K562 (cell line): ENCODE results near the gene AKR1A1. TPM values are rescaled to one million over a fixed set of nuclear protein-coding genes. Genes with fewer than 3 reads are reported as not detected.

ENCODE experiments used
- ATAC-seq: fragments of 200-7000 bp; cut with Tn5 transposase; 3 replicates; pipeline ENCODE4 v1.9.1; 2020; ENCODE audit warnings: moderate library complexity
- BruUV-seq: library from RNA; stranded (reverse); fragments of 400-500 nt; replicated peaks from 2 replicates; lab custom pipeline; 2021; lab: Mats Ljungman, UMichigan
- CTCF ChIA-PET: fragments of 300-600 bp; formaldehyde crosslinking; extraction: SDS; loops from one replicate; lab custom pipeline; 2021; ENCODE audit warnings: low intra/inter-chr PET ratio; lab: Yijun Ruan, JAX
- POLR2A ChIA-PET: fragments of 300-600, 350-650 bp; sonication (Branson Sonifier 250); formaldehyde crosslinking; extraction: SDS; loops from one replicate; lab custom pipeline; 2021; ENCODE audit warnings: antibody characterized with exemption, inconsistent platforms; lab: Yijun Ruan, JAX
- DNase-seq, 4 experiments: peaks; one replicate each; pipeline versions ENCODE4 v3.0.0 to v3.0.0-alpha.2; 2011 to 2018; ENCODE audit warnings: low spot score in 3 of 4, mixed read lengths in 3 of 4; ENCODE audit errors: extremely low read depth in 1 of 4
- FAIRE-seq: peaks from 2 replicates; lab custom pipeline; 2011; peaks lifted over from hg19 to GRCh38; lab: Jason Lieb, UNC
- H2AFZ ChIP-seq: 2 replicates; pipeline ENCODE4 v1.6.0; 2011; ENCODE audit warnings: low read depth, low read length, control low read depth, inconsistent platforms
- H3K27ac ChIP-seq: fragments of 200-600 bp; 3 replicates; pipeline ENCODE4 v1.8.0; 2011; ENCODE audit warnings: low read depth, mild to moderate bottlenecking, control low read depth, inconsistent platforms, low read length, moderate library complexity, mixed read lengths; ENCODE audit errors: extremely low read depth
- H3K27me3 ChIP-seq, 2 experiments: fragments of 300-600 bp in 1 of 2; 2 replicates in 1 of 2; 3 replicates in 1 of 2; pipeline versions ENCODE4 v1.6.0 to v1.8.0; 2011; ENCODE audit warnings: inconsistent platforms in 2 of 2, low read length in 2 of 2, mild to moderate bottlenecking in 1 of 2, mixed read lengths in 1 of 2, moderate library complexity in 1 of 2; ENCODE audit not compliant: control insufficient read depth in 2 of 2, insufficient read depth in 2 of 2
- H3K36me3 ChIP-seq: fragments of 300-600 bp; 3 replicates; pipeline ENCODE4 v1.8.0; 2011; ENCODE audit warnings: mild to moderate bottlenecking, low read length, inconsistent platforms; ENCODE audit not compliant: control insufficient read depth, insufficient read depth
- H3K4me1 ChIP-seq, 2 experiments: fragments of 200-600 bp in 1 of 2; replicated peaks in 1 of 2; 2 replicates in 1 of 2; 3 replicates in 1 of 2; pipeline versions ENCODE4 v1.5.1 to v1.8.0; 2011; ENCODE audit warnings: inconsistent platforms in 2 of 2, low read length in 2 of 2, mild to moderate bottlenecking in 1 of 2, mixed read lengths in 1 of 2, moderate library complexity in 1 of 2; ENCODE audit not compliant: control insufficient read depth in 2 of 2, insufficient read depth in 2 of 2
- H3K4me2 ChIP-seq: 2 replicates; pipeline ENCODE4 v1.6.1; 2011; ENCODE audit warnings: low read length, control low read depth, inconsistent platforms, mixed read lengths; ENCODE audit not compliant: insufficient read depth
- H3K4me3 ChIP-seq: fragments of 200-600 bp; sonication (generic), shearing (Covaris generic); 2 replicates; pipeline ENCODE4 v1.5.1; 2016; ENCODE audit warnings: control low read depth, inconsistent platforms
- H3K79me2 ChIP-seq: fragments of 200-600 bp; 3 replicates; pipeline ENCODE4 v1.8.0; 2011; ENCODE audit warnings: low read length, inconsistent platforms; ENCODE audit not compliant: control insufficient read depth, insufficient read depth
- H3K9ac ChIP-seq, 2 experiments: 2 replicates each; pipeline versions ENCODE4 v1.6.0 to v1.6.1; 2011; ENCODE audit warnings: low read depth in 2 of 2, low read length in 2 of 2, control low read depth in 1 of 2, inconsistent platforms in 1 of 2, mild to moderate bottlenecking in 1 of 2, mixed read lengths in 1 of 2; ENCODE audit not compliant: insufficient read depth in 1 of 2
- H3K9me1 ChIP-seq: one replicate; pipeline ENCODE4 v1.6.0; 2011; ENCODE audit warnings: inconsistent platforms, mild to moderate bottlenecking, low read length, moderate library complexity; ENCODE audit not compliant: control insufficient read depth, insufficient read depth
- H3K9me3 ChIP-seq: replicated peaks from 2 replicates; pipeline ENCODE4 v1.5.1; 2011; ENCODE audit warnings: low read depth, low read length, inconsistent platforms; ENCODE audit not compliant: control insufficient read depth, insufficient read depth
- H4K20me1 ChIP-seq: replicated peaks from 2 replicates; pipeline ENCODE4 v1.6.1; 2011; ENCODE audit warnings: low read length, inconsistent platforms, mixed read lengths; ENCODE audit not compliant: control insufficient read depth, insufficient read depth
- ASH1L ChIP-seq: fragments of 450-650 bp; IDR thresholded peaks from 2 replicates; pipeline ENCODE4 v1.6.1; 2018; ENCODE audit warnings: borderline replicate concordance, mild to moderate bottlenecking, low read depth; ENCODE audit not compliant: partially characterized antibody
- CBFA2T3 ChIP-seq: fragments of 450-650 bp; IDR thresholded peaks from 2 replicates; pipeline ENCODE4 v1.6.1; 2017
- CHCHD3 ChIP-seq: fragments of 250-450 bp; sonication (Bioruptor Pico); IDR thresholded peaks from 2 replicates; pipeline ENCODE4 v2.1.2; 2022; ENCODE audit warnings: mild to moderate bottlenecking
- CHD1 ChIP-seq: fragments of 200-600 bp; sonication (generic); IDR thresholded peaks from one replicate; pipeline ENCODE4 v1.6.1; 2012; ENCODE audit warnings: mild to moderate bottlenecking, moderate library complexity, low read length, inconsistent platforms
- CHD2 ChIP-seq: IDR thresholded peaks from 2 replicates; pipeline ENCODE4 v1.6.1; 2011; ENCODE audit warnings: low read depth, low read length
- CTBP1 ChIP-seq: fragments of 450-650 bp; IDR thresholded peaks from 2 replicates; pipeline ENCODE4 v1.6.1; 2016; ENCODE audit warnings: borderline replicate concordance
- DPF2 ChIP-seq: fragments of 450-650 bp; IDR thresholded peaks from 2 replicates; pipeline ENCODE4 v1.6.1; 2016
- FOS ChIP-seq: IDR thresholded peaks from 3 replicates; pipeline ENCODE4 v1.6.1; 2011; ENCODE audit not compliant: insufficient read length; ENCODE audit errors: extremely low read depth
- FOXJ3 ChIP-seq: sonication (generic); formaldehyde crosslinking; IDR thresholded peaks from 2 replicates; pipeline ENCODE4 v1.4.0; 2020; ENCODE audit warnings: mild to moderate bottlenecking, missing genetic modification reagents
- HDAC1 ChIP-seq, 2 experiments: fragments of 450-650 bp; IDR thresholded peaks; 2 replicates each; pipeline ENCODE4 v1.6.1; 2016 to 2017; ENCODE audit warnings: inconsistent platforms in 1 of 2, mild to moderate bottlenecking in 1 of 2, moderate library complexity in 1 of 2
- MAFF ChIP-seq: IDR thresholded peaks from 2 replicates; pipeline ENCODE4 v1.6.1; 2012; ENCODE audit warnings: low read length, improper control_type of control experiment
- NEUROD1 ChIP-seq: fragments of 150-350 bp; IDR thresholded peaks from 2 replicates; pipeline ENCODE4 v1.6.1; 2014; ENCODE audit warnings: borderline replicate concordance, low read length, low read depth; ENCODE audit not compliant: partially characterized antibody
- POLR2A ChIP-seq: fragments of 450-650 bp; conservative IDR thresholded peaks from 2 replicates; pipeline ENCODE4 v1.6.1; 2016
- RNF2 ChIP-seq: sonication (generic); IDR thresholded peaks from 2 replicates; pipeline ENCODE4 v1.6.1; 2016
- SMARCE1 ChIP-seq: fragments of 450-650 bp; IDR thresholded peaks from 2 replicates; pipeline ENCODE4 v1.7.1; 2016; ENCODE audit warnings: mild to moderate bottlenecking
- SPI1 ChIP-seq: IDR thresholded peaks from 2 replicates; pipeline ENCODE4 v1.6.1; 2011; ENCODE audit warnings: low read depth, low read length, control low read depth, borderline replicate concordance
- SRSF7 ChIP-seq: fragments of 200-400 bp; formaldehyde crosslinking; optimal IDR thresholded peaks from 2 replicates; pipeline ENCODE3; 2017; ENCODE audit warnings: mild to moderate bottlenecking, low read depth, low read length
- TFAM ChIP-seq: fragments of 250-450 bp; sonication (Bioruptor Pico); conservative IDR thresholded peaks from 2 replicates; pipeline ENCODE4 v1.5.0; 2021; ENCODE audit warnings: mild to moderate bottlenecking, moderate library complexity
- ZBTB1 ChIP-seq: sonication (generic); formaldehyde crosslinking; IDR thresholded peaks from 2 replicates; pipeline ENCODE4 v1.8.1; 2023; ENCODE audit warnings: missing genetic modification reagents, low read depth, mild to moderate bottlenecking, borderline replicate concordance
- ZFP36 ChIP-seq: fragments of 150-350 bp; IDR thresholded peaks from 2 replicates; pipeline ENCODE4 v1.6.1; 2018; ENCODE audit warnings: low read length, low read depth; ENCODE audit not compliant: partially characterized antibody
- ZSCAN29 ChIP-seq: fragments of 450-650 bp; IDR thresholded peaks from 2 replicates; pipeline ENCODE4 v1.6.1; 2017
- WGBS: fragments of 100-300 bp; shearing (Covaris generic); methylation state at CpG from one replicate; pipeline ENCODE4 v1.1.6; 2016; ENCODE audit warnings: low coverage, mixed read lengths; ENCODE audit not compliant: insufficient coverage; ENCODE audit errors: missing lambda C conversion rate; 5-methylcytosine and 5-hydroxymethylcytosine counted together
- in situ Hi-C: fragments of 300-500 bp; cut with MboI; formaldehyde crosslinking; loops from 4 replicates; pipeline ENCODE4 v1.15.0; 2018; ENCODE audit warnings: inconsistent platforms, mixed read lengths
- intact Hi-C: fragments of 100-400 bp; cut with micrococcal nuclease; formaldehyde crosslinking; loops from 2 replicates; pipeline ENCODE4 v1.14.2; 2022
- polyA plus RNA-seq, 8 experiments: library from polyadenylated mRNA; depleted of rRNA in 4 of 8; stranded (reverse) in 5 of 8; unstranded in 3 of 8; fragments of >200 nt; fragmentation: Nextera tagmentation in 2 of 8; fragmentation: Illumina TruSeq in 1 of 8; extraction: Ambion mirVana in 2 of 8; extraction: Trizol in 1 of 8; gene quantifications; 2 replicates each; pipeline versions ENCODE4 v1.2.1 to v1.2.3, GENCODE V29; 2011 to 2014; ENCODE audit warnings: inconsistent platforms in 1 of 8, missing spikeins in 1 of 8
- total RNA-seq, 7 experiments: library from RNA; depleted of rRNA in 6 of 7; stranded (reverse); fragments of >200 nt in 6 of 7; fragmentation: Illumina TruSeq in 2 of 7; extraction: Trizol in 2 of 7; gene quantifications; 2 replicates each; pipeline versions ENCODE4 v1.2.1 to v1.2.3, GENCODE V29; 2011 to 2021; ENCODE audit warnings: low replicate concordance in 1 of 7
- TF ChIP-seq, protein P1 (sequence below): sonication (generic); formaldehyde crosslinking; IDR thresholded peaks from 2 replicates; pipeline ENCODE4 v1.8.0; 2022; ENCODE audit warnings: mild to moderate bottlenecking, low read depth, missing genetic modification reagents
- TF ChIP-seq, protein P2 (sequence below): fragments of 250-450 bp; sonication (Bioruptor Pico); IDR thresholded peaks from 2 replicates; pipeline ENCODE4 v1.8.0; 2022; ENCODE audit warnings: inconsistent platforms

Gene AKR1A1
- total and polyA plus RNA-seq, 9 of the 15 experiments (the other 6 are each of a cell fraction or from before 2014, with no cell fraction given) = 68.6 to 211 (median 132) TPM

DNA sequence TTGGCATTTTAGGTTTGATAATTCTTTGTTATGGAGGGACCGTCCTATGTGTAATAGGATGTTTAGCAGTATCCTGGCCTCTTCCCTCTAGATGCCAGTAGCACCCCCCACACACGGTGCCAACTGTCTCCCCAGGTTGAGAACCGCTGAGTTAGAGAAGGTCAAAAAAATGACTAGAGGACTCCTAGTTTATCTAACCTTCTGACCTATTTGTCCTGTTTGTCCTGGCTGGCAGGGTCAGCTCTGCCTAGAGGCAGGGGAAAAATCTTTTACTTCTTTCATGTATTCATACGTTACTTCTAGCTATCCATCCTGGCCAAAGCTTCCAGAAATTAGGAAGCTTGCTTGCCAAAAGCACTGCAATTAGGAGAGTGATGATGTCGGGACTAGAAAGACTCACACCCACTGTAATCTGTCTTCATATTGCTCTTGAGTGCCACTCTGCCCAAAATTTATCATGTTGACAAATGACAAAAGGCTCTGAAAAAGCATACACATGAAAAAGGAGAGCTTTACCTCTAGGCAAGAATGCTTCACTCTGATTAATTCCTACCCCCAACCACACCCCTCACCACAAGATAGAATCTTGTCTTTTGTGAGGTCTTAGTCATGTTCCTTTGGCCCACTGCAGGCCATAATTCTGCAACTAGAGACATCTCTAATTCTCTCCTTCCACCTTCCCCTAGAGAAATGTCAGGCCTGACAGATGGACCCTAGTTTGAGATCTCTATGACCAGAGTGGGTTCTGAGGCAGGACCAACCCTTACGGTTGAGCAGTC, 14.4 kb upstream of the AKR1A1 start:
- FAIRE-seq = peak; percentile 84
- in situ Hi-C loops = no loop called here
- H3K36me3 ChIP-seq = no peaks in the 10 kb centered on the region
- H3K4me3 ChIP-seq = no peak overlapping the region
- no peaks in the 10 kb centered on the region for H3K79me2 ChIP-seq
- no peaks in the 10 kb centered on the region for H3K9me1 ChIP-seq
- H3K27me3 ChIP-seq = no peaks in the 10 kb centered on the region
- peaks cover 0 to 16% of the 10 kb centered on the region in 2 experiments; a peak in 4 of 5 replicates for H3K4me1 ChIP-seq
- 37% methylated on average over 6 of the region's 6 CpGs for WGBS
- H2AFZ ChIP-seq = no peak overlapping the region
- no peaks in the 10 kb centered on the region for H4K20me1 ChIP-seq
- POLR2A ChIA-PET = interaction anchor here (0.6 to 10.3 kb wide), 8 partner anchors 9 to 600 kb away, joined by 3 to 135 read pairs (median 6); partner anchors contain the start of genes AKR1A1, NASP and PRDX1
- CTCF ChIA-PET = interaction anchor here (0.7 kb wide), 1 partner anchor 27 kb away, joined by 3 read pairs; no protein-coding TSS in a partner anchor
- no peak overlapping the region for H3K9ac ChIP-seq
- no peak overlapping the region for H3K4me2 ChIP-seq
- no peak overlapping the region for H3K27ac ChIP-seq
- no TSS peak for BruUV-seq
- peak in 1 of 4 experiments; percentile 49 for DNase-seq
- H3K9me3 ChIP-seq = no peaks in the 10 kb centered on the region
- intact Hi-C loops = no loop called here
- peak; percentile 82 for ATAC-seq
- TF ChIP-seq CHCHD3 (CRISPR knock-in tag) (no peak), FOXJ3 (CRISPR knock-in tag) (no peak), ZBTB1 (CRISPR knock-in tag) (no peak), MAFF (peak; percentile 6; the same call in 1 of the 2 replicates), POLR2A (no peak), ASH1L (no peak), SPI1 (no peak), CBFA2T3 (0 out of 2 replicates have a peak, but pooled peaks have one; percentile 20), CHD1 (no peak), CHD2 (no peak), CTBP1 (peak; percentile 24; the same call in 1 of the 2 replicates), NEUROD1 (no peak), ZFP36 (no peak), FOS (no peak), SMARCE1 (peak; percentile 70; the same call in 1 of the 2 replicates), ZSCAN29 (no peak), TFAM (CRISPR knock-in tag) (no peak), RNF2 (no peak), SRSF7 (no peak), HDAC1 (IDR thresholded peaks at IDR 0.05) (no peak; a peak in 1 of 4 replicates), DPF2 (peak; percentile 64; the same call in 1 of the 2 replicates)
- TF ChIP-seq, protein P1, sequence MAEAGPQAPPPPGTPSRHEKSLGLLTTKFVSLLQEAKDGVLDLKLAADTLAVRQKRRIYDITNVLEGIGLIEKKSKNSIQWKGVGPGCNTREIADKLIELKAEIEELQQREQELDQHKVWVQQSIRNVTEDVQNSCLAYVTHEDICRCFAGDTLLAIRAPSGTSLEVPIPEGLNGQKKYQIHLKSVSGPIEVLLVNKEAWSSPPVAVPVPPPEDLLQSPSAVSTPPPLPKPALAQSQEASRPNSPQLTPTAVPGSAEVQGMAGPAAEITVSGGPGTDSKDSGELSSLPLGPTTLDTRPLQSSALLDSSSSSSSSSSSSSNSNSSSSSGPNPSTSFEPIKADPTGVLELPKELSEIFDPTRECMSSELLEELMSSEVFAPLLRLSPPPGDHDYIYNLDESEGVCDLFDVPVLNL (CRISPR knock-in tag) = no peak
- TF ChIP-seq, protein P2, sequence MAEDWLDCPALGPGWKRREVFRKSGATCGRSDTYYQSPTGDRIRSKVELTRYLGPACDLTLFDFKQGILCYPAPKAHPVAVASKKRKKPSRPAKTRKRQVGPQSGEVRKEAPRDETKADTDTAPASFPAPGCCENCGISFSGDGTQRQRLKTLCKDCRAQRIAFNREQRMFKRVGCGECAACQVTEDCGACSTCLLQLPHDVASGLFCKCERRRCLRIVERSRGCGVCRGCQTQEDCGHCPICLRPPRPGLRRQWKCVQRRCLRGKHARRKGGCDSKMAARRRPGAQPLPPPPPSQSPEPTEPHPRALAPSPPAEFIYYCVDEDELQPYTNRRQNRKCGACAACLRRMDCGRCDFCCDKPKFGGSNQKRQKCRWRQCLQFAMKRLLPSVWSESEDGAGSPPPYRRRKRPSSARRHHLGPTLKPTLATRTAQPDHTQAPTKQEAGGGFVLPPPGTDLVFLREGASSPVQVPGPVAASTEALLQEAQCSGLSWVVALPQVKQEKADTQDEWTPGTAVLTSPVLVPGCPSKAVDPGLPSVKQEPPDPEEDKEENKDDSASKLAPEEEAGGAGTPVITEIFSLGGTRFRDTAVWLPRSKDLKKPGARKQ = no peak
